ENCODE measurements around the gene SLC13A5.
"Not testable (repeated sequence)": the region's sequence is repeated elsewhere in the genome, so short reads cannot be mapped to it uniquely, and the experiment has no call there.

The SLC13A5 gene

GRCh38 chr17:6713130-6713917 lies at the start of gene SLC13A5:
Gene SLC13A5, minus strand, starts transcription at chr17:6713369. Its CDS starts 36 bp downstream, at chr17:6713333.
- peak within 1 kb of the TSS; percentile 48 for H3K27ac ChIP-seq
- no peak for DNase-seq (ENCODE audit: low read depth, low spot score)

GRCh38 chr17:6761779-6762178 lies 48.6 kb upstream of the SLC13A5 start:
- no peak for DNase-seq (ENCODE audit: low read depth, low spot score)

GRCh38 chr17:6757747-6758146 lies 44.6 kb upstream of the SLC13A5 start:
- DNase-seq (ENCODE audit: low read depth, low spot score): no peak
- H3K27ac ChIP-seq: no peak overlapping the region

More at GRCh38 chr17:6761779-6762178, 48.6 kb upstream of the SLC13A5 start:
- no peak overlapping the region for H3K27ac ChIP-seq

- H3K27ac ChIP-seq: no peak overlapping the region
- no peak for DNase-seq (ENCODE audit: low read depth, low spot score)
Measured at GRCh38 chr17:6756425-6757031, 43.4 kb upstream of the SLC13A5 start.

GRCh38 chr17:6755731-6756184 lies 42.6 kb upstream of the SLC13A5 start, which contains the start of gene XAF1:
Gene XAF1, plus strand, starts transcription at chr17:6756046. Its CDS starts 33 bp downstream, at chr17:6756079.
- H3K27ac ChIP-seq: no peak within 1 kb of the TSS
- DNase-seq (ENCODE audit: low read depth, low spot score): no peak

GRCh38 chr17:6755281-6755680 lies 42.1 kb upstream of the SLC13A5 start:
- H3K27ac ChIP-seq: no peak overlapping the region
- DNase-seq (ENCODE audit: low read depth, low spot score): no peak

GRCh38 chr17:6753546-6753945 lies 40.4 kb upstream of the SLC13A5 start:
- H3K27ac ChIP-seq: peak overlapping the region; percentile 93
- no peak for DNase-seq (ENCODE audit: low read depth, low spot score)

GRCh38 chr17:6753006-6753445 lies 39.9 kb upstream of the SLC13A5 start:
- no peak for DNase-seq (ENCODE audit: low read depth, low spot score)
- H3K27ac ChIP-seq: peak overlapping the region; percentile 93

- H3K27ac ChIP-seq: peak overlapping the region; percentile 93
- DNase-seq (ENCODE audit: low read depth, low spot score): peak; percentile 68
Measured at GRCh38 chr17:6752068-6752909, 39.1 kb upstream of the SLC13A5 start.

- H3K27ac ChIP-seq: no peak overlapping the region
- no peak for DNase-seq (ENCODE audit: low read depth, low spot score)
Measured at GRCh38 chr17:6749519-6749918, 36.4 kb upstream of the SLC13A5 start.

- no peak overlapping the region for H3K27ac ChIP-seq
- no peak for DNase-seq (ENCODE audit: low read depth, low spot score)
Measured at GRCh38 chr17:6748617-6749016, 35.4 kb upstream of the SLC13A5 start.

- not testable (repeated sequence) for H3K27ac ChIP-seq; DNase-seq (ENCODE audit: low read depth, low spot score)
Measured at GRCh38 chr17:6746665-6747064, 33.5 kb upstream of the SLC13A5 start.

GRCh38 chr17:6729531-6729930 lies 16.4 kb upstream of the SLC13A5 start:
- no peak overlapping the region for H3K27ac ChIP-seq
- DNase-seq (ENCODE audit: low read depth, low spot score): no peak

GRCh38 chr17:6724009-6724408 lies 10.8 kb upstream of the SLC13A5 start:
- no peak overlapping the region for H3K27ac ChIP-seq
- DNase-seq (ENCODE audit: low read depth, low spot score): no peak

- no peak for DNase-seq (ENCODE audit: low read depth, low spot score)
- no peak overlapping the region for H3K27ac ChIP-seq
Measured at GRCh38 chr17:6721744-6722143, 8.6 kb upstream of the SLC13A5 start.

- H3K27ac ChIP-seq: no peak overlapping the region
- no peak for DNase-seq (ENCODE audit: low read depth, low spot score)
Measured at GRCh38 chr17:6716736-6717135, 3.6 kb upstream of the SLC13A5 start.

- DNase-seq (ENCODE audit: low read depth, low spot score): no peak
- no peak overlapping the region for H3K27ac ChIP-seq
Measured at GRCh38 chr17:6714315-6714874, 1.2 kb upstream of the SLC13A5 start.

- H3K27ac ChIP-seq: no peak overlapping the region
- DNase-seq (ENCODE audit: low read depth, low spot score): no peak
Measured at GRCh38 chr17:6713918-6714271, 726 bp upstream of the SLC13A5 start.

- H3K27ac ChIP-seq: peak overlapping the region; percentile 48
- no peak for DNase-seq (ENCODE audit: low read depth, low spot score)
Measured at GRCh38 chr17:6712854-6713129, 377 bp downstream of the SLC13A5 start.

GRCh38 chr17:6712058-6712853 lies 913 bp downstream of the SLC13A5 start:
- DNase-seq (ENCODE audit: low read depth, low spot score): peak; percentile 36
- H3K27ac ChIP-seq: peak overlapping the region; percentile 48

Measured in epithelial cell of prostate (primary cell).